Mammary epithelial cell (primary cell): ENCODE measurements around the gene PSTPIP2.

Source experiments
- EZH2 ChIP-seq: IDR thresholded peaks from 2 replicates; pipeline ENCODE4 v1.6.1; 2012; ENCODE audit warnings: low read length, inconsistent platforms, borderline replicate concordance
- TF ChIP-seq, protein P1 (sequence below), 2 donors: IDR thresholded peaks in 1 of 2; conservative IDR thresholded peaks in 1 of 2; 2 replicates each; pipeline ENCODE4 v1.5.1; 2011 to 2012; ENCODE audit warnings: inconsistent platforms in 2 of 2, low read length in 2 of 2, mild to moderate bottlenecking in 2 of 2, control low read depth in 1 of 2, low read depth in 1 of 2; ENCODE audit not compliant: insufficient read depth in 1 of 2; ENCODE audit errors: extremely low read depth in 1 of 2

- TF ChIP-seq, protein P1, sequence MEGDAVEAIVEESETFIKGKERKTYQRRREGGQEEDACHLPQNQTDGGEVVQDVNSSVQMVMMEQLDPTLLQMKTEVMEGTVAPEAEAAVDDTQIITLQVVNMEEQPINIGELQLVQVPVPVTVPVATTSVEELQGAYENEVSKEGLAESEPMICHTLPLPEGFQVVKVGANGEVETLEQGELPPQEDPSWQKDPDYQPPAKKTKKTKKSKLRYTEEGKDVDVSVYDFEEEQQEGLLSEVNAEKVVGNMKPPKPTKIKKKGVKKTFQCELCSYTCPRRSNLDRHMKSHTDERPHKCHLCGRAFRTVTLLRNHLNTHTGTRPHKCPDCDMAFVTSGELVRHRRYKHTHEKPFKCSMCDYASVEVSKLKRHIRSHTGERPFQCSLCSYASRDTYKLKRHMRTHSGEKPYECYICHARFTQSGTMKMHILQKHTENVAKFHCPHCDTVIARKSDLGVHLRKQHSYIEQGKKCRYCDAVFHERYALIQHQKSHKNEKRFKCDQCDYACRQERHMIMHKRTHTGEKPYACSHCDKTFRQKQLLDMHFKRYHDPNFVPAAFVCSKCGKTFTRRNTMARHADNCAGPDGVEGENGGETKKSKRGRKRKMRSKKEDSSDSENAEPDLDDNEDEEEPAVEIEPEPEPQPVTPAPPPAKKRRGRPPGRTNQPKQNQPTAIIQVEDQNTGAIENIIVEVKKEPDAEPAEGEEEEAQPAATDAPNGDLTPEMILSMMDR (conservative IDR thresholded peaks at IDR 0.05 in 1 of 2, IDR thresholded peaks at IDR 0.05 in 1 of 2; ENCODE audit: extremely low read depth in 1 of 2, insufficient read depth in 1 of 2, low read depth in 1 of 2, low read length in 2 of 2), result no peak
- no peak for TF ChIP-seq EZH2
These were observed 38.3 kb upstream of the PSTPIP2 start for GRCh38 chr18:46110406-46110805.
